Epithelial cell of esophagus (primary cell): ENCODE measurements around the gene VWA2.

ENCODE experiments used
- DNase-seq: peaks from one replicate; pipeline ENCODE4 v3.0.0; 2010; ENCODE audit warnings: low read depth
- H3K4me3 ChIP-seq: 2 replicates; pipeline ENCODE4 v1.5.1; 2011; ENCODE audit warnings: mild to moderate bottlenecking, low read length, control low read depth
- CTCF ChIP-seq: IDR thresholded peaks from 2 replicates; pipeline ENCODE4 v1.5.1; 2011; ENCODE audit warnings: low read depth, mild to moderate bottlenecking, low read length, control low read depth, inconsistent platforms; ENCODE audit not compliant: insufficient read depth; ENCODE audit errors: missing control alignments

The VWA2 gene

GRCh38 chr10:114239117-114239993, at the start of gene VWA2:
TSS of gene VWA2 (plus strand) at chr10:114239254. CDS start at chr10:114248714, 9,460 bp downstream.
- peak within 1 kb of the TSS; percentile 44 for H3K4me3 ChIP-seq
- DNase-seq, result peak; percentile 41
- no peak for TF ChIP-seq CTCF

- H3K4me3 ChIP-seq, result no peak overlapping the region
- no peak for DNase-seq
- no peak for TF ChIP-seq CTCF
Observed at GRCh38 chr10:114189700-114190099, 49.4 kb upstream of the VWA2 start.

GRCh38 chr10:114195079-114195478, 44.0 kb upstream of the VWA2 start:
- DNase-seq, result peak; percentile 6
- no peak overlapping the region for H3K4me3 ChIP-seq
- TF ChIP-seq CTCF, result no peak

GRCh38 chr10:114199239-114199638, 39.8 kb upstream of the VWA2 start:
- no peak for TF ChIP-seq CTCF
- DNase-seq, result no peak
- no peak overlapping the region for H3K4me3 ChIP-seq

GRCh38 chr10:114202812-114203211, 36.2 kb upstream of the VWA2 start:
- no peak for TF ChIP-seq CTCF
- H3K4me3 ChIP-seq, result no peak overlapping the region
- DNase-seq, result no peak

GRCh38 chr10:114206902-114207301, 32.2 kb upstream of the VWA2 start:
- no peak overlapping the region for H3K4me3 ChIP-seq
- TF ChIP-seq CTCF, result no peak
- peak; percentile 17 for DNase-seq

- DNase-seq, result no peak
- H3K4me3 ChIP-seq, result no peak overlapping the region
- TF ChIP-seq CTCF, result no peak
Observed at GRCh38 chr10:114207349-114207748, 31.7 kb upstream of the VWA2 start.
